Effector CD4-positive, alpha-beta T cell (primary cell): ENCODE results near the gene COL23A1.
"Not testable (repeated sequence)": the region's sequence is repeated elsewhere in the genome, so short reads cannot be mapped to it uniquely, and the experiment has no call there.

ENCODE experiments used
- DNase-seq: peaks from one replicate; pipeline ENCODE4 v3.0.0-alpha.2; 2020

Gene COL23A1

GRCh38 chr5:178277346-178277745 lies 312.8 kb downstream of the COL23A1 start:
- no peak for DNase-seq

DNA sequence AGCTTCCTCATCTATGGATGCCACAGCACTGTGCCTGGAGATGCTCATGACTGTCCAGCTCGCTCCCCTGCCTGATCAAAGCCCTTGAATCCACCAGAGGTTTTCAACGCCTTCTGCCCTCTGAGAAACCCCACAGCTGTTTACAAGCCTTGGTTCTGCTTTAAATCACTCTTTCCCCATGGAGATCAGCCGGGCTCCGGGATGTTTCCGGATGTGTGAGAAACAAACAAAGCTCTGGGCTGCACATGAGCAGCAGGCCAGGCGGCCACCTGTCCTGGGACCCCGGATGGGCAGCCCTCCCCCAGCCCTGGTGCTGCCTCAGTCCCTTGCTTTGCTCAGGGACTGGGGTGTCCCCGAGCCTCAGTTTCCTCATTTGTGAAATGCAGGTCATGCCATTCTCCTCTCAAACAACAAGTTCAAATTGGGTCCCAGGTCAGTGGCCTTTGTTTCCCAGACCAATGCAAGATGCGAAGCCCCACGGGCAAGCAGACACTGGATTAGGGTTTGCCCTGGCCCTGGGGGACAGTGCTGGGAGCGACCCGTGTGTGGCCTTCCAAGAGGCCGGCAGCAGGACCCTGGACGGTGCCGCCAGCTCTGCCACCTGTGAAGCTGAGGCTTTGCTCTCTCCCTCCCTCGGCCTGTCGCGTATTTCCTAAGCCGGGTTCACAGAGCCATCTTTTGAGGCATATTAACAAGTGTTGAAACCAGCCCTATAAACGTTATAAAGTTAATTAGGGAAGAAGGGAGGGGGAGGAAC lies 315.2 kb downstream of the COL23A1 start:
- DNase-seq, result no peak

GRCh38 chr5:178273665-178274541 lies 316.3 kb downstream of the COL23A1 start:
- DNase-seq, result no peak

DNA sequence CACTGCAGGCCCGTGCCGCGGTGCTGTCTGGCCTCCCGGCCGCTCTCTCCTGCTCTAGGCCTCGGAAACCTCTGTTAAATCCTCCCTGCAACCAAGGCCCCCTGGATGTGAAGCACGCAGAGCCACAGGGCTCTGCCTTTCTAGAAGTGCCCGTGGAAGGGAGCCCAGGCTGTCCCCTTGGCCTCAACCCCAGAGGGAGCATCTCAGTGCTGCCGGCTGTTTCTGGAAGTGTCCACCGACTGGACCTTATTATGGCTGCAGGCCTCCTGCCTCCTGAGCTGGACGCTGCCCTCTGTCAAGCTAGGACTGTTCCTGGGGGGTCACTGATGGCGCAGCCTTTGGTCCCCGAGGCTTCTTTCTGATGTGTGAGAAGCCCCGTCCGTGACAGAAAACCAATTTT lies 317.2 kb downstream of the COL23A1 start:
- no peak for DNase-seq

DNA sequence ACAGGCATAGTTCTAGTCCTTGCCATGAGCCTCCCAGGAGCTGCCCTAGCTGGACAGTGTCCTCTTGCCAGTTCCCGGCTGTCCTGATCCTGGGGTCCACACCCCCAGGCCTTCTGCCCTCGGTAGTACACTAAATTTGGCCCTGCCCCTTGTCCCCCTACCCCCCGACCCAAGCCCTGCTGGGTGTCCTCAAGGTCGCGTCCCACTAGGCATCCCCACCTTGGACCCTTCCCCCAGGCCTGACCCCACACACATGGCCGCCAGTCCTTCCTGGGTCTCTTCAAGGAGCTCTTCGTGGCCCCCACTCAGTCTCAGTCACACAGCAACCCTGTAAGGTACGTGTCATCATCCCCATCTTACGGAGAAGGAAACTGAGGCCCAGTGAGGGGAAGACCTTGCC lies 317.6 kb downstream of the COL23A1 start:
- no peak for DNase-seq

DNA sequence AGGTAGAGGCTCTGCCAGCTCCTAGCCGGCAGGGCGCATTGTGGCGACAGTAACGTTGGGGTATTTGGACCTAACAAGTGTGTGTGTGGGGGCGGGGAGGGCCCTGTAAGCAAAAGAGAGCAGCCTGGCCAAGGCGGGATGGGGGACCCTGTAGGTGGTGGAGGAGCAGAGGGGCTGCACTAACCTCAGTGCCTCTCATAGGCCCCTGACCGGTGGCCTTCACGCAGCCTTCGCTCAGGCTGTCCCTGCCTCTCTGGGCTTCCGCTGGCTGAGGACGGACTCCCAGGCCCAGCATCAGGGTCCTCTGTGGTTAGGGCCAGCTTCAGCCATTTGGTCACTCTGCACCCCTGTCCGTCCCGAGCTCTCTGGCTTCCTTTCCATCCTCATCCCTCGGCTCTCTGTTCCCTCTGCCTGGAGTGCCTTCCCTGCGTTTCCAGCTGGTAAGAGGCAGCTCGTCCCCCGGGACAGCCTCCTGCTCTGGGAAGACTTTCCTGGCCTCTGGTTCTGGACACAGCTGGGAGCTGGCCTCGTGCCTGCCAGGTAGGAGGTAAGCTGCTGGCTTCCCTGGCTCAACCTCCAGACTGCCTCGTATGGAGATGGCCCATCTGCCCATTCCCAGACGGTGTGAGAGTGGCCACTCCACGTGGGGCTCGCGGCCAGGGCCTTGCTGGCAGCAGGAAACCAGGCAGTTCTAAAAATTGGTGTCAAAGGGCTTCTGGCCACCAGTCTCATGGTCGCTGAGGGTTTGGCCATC lies 318.3 kb downstream of the COL23A1 start:
- no peak for DNase-seq

DNA sequence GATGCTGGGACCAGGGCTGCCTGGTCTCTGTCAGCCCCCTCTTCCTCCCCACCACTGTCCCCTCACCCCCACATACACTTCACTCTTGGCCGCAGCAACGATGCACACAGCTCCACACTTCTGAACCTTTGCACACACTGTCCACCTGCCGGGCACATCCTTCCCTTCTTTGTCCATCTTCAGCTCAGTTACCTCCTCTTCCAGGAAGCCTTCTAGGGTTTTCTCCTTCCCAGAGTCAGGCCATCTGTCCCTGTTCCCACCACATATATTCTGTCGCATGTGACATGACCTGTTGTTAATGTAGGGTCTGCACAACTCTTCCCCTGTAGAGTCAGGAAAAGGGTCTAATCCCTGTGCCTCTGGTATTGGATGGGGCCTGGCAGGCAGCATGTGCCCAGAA lies 319.0 kb downstream of the COL23A1 start:
- DNase-seq, result no peak

GRCh38 chr5:178269499-178269898 lies 320.7 kb downstream of the COL23A1 start:
- no peak for DNase-seq

DNA sequence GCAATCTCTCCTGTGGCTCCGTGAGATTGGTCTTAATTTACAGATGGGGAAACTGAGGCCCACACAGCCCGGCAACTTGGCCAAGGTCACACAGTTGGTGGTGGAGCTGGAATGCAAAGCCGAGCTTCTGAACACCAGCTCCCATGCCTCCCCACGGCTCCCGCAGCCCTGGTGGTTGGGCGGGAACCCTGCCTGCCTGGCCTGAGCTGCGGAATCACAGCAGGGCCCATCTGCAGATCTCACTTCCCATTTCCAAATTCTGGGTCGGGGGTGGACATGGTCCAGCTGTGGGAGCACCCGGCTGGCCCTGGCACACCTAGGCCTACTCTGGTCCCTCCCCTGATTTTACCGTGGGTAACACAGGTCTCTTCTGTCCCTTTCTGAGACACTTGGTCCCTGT lies 322.3 kb downstream of the COL23A1 start:
- DNase-seq, result no peak

GRCh38 chr5:178267245-178267644 lies 322.9 kb downstream of the COL23A1 start:
- DNase-seq, result no peak

- no peak for DNase-seq
Measured at GRCh38 chr5:178266581-178266980, 323.6 kb downstream of the COL23A1 start.

DNA sequence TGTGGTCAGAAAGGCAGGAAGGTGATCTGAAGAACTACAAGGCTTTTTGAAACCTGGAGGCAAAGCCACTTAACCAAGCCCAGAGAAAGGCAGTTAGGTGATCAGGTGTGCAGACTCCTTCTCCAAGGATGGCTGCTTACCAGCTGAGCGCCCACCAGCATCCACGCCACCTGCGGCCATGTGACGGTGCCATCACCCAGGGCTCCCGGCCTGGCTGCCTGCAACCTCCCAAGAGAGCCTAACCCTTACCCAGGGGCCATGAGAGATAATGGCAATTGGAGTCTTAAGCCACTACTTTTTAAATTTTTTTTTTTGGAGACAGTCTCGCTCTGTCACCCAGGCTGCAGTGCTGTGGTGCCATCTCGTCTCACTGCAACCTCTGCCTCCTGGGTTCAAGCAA lies 324.4 kb downstream of the COL23A1 start:
- no peak for DNase-seq

GRCh38 chr5:178264044-178264443 lies 326.1 kb downstream of the COL23A1 start:
- no peak for DNase-seq

DNA sequence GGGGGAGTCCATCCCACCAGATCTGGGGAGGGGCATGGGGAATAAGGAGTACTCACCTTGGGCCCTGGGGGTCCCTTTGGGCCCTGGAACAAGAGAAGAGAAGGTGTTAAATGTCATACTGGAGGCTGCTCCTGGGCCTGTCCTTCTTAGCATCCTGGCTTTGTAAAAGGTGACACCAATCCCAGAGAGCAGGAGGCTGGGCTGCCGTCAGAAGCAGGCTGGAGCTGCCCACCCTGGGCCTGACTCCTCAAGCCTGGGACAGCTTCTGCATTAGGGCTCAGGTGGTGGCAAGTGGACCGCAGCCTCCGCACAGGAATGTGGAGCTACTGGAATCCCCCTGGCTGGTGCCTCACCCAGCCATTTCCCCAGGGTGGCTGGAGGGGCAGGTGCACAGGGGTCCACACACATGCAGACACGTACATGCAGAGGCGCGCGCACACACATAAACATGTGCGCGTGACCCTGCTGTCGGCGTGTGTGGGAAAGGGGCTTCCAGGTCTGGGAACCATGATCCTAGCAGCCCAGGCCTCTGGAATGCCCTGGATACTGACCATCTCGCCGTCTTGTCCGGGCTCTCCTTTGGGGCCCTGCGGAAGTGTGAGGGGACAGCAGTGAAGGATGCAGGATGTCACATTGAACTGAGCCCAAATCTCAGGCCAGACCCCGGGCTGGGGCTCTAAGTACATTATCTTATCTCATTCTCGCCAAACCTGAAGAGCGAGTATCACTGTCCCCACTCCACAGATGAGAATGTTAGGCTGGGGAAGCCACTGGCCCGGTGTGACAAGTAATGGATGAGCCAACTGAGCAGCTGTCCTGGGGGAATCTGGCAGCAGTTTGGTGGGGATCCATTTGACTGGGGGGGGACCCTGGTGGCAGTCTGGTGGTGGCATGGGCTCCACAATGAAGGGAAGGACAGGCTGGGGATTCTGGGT lies 328.3 kb downstream of the COL23A1 start:
- DNase-seq, result no peak

GRCh38 chr5:178259623-178260536 lies 330.3 kb downstream of the COL23A1 start:
- no peak for DNase-seq

GRCh38 chr5:178257650-178258049 lies 332.5 kb downstream of the COL23A1 start:
- no peak for DNase-seq

DNA sequence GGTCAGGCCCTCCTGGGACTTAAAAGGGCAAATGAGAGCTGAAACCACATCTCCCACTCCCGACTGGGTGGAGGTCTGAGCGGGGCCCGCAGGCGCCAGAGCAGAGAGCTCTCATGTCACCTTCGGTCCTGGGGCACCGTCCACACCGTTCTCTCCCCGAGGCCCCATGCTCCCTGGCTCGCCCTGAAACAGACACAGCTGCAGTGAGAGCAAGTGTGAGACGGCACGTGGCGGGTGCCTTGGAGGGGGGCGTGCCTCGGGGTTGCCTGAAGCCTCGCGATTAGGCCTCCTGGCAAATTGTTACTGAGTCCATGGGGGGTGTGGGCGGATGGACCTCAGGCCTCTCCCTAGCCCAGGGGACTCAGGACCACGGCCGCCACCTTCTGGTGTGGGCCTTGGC lies 333.4 kb downstream of the COL23A1 start:
- DNase-seq, result no peak

- not testable (repeated sequence) for DNase-seq
Measured at GRCh38 chr5:178253632-178254031, 336.6 kb downstream of the COL23A1 start.

DNA sequence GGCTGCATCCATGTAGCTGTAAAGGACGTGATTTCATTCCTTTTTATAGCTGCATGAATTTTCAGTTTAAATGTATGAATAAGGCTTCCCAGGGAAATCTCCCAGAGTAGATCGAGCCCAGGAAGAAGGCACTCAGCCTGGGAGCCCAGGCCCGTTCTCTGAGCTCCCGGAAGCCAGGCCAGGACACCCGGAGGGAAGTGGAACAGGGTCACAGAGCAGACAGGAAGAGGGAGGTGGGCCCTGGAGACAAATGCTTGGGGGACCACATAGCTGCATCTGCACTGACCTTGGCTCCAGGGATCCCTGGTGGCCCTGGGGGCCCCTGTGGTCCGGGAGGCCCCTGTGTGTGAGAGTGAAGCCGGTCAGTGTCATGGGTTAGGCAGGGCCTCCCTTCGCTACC lies 337.9 kb downstream of the COL23A1 start:
- DNase-seq, result no peak

GRCh38 chr5:178250263-178250662 lies 339.9 kb downstream of the COL23A1 start:
- no peak for DNase-seq
